Neuron (in vitro differentiated cells): ENCODE measurements around the gene RASGRF2.

Experiments
- H2AFZ ChIP-seq: one replicate; pipeline ENCODE4 v1.6.1; 2013; ENCODE audit warnings: low read depth, mild to moderate bottlenecking, inconsistent platforms, low read length, moderate library complexity
- H3K27me3 ChIP-seq: one replicate; pipeline ENCODE4 v1.6.1; 2013; ENCODE audit warnings: low read length; ENCODE audit not compliant: insufficient read depth
- H3K36me3 ChIP-seq: one replicate; pipeline ENCODE4 v1.6.1; 2013; ENCODE audit warnings: low read length; ENCODE audit not compliant: insufficient read depth
- H3K4me1 ChIP-seq: one replicate; pipeline ENCODE4 v1.6.1; 2013; ENCODE audit warnings: low read length; ENCODE audit not compliant: insufficient read depth
- H3K4me3 ChIP-seq: 2 replicates; pipeline ENCODE4 v1.5.1; 2013; ENCODE audit warnings: mild to moderate bottlenecking, low read length, moderate library complexity
- H3K9me3 ChIP-seq: one replicate; pipeline ENCODE4 v1.6.1; 2013; ENCODE audit warnings: low read length

The RASGRF2 gene

GRCh38 chr5:81132381-81132780 lies 172.2 kb downstream of the RASGRF2 start:
- Histone ChIP-seq H3K4me3 (no peak overlapping the region), H3K36me3 (no peaks in the 10 kb centered on the region), H3K9me3 (no peaks in the 10 kb centered on the region), H2AFZ (no peak overlapping the region), H3K27me3 (peaks cover 2% of the 10 kb centered on the region), H3K4me1 (no peaks in the 10 kb centered on the region)

- no peaks in the 10 kb centered on the region for H3K9me3 ChIP-seq
- H3K36me3 ChIP-seq: no peaks in the 10 kb centered on the region
- H3K27me3 ChIP-seq: peaks cover 2% of the 10 kb centered on the region
- H3K4me3 ChIP-seq: no peak overlapping the region
- no peaks in the 10 kb centered on the region for H3K4me1 ChIP-seq
- H2AFZ ChIP-seq: no peak overlapping the region
These were observed 173.9 kb downstream of the RASGRF2 start for GRCh38 chr5:81134066-81134465.

DNA sequence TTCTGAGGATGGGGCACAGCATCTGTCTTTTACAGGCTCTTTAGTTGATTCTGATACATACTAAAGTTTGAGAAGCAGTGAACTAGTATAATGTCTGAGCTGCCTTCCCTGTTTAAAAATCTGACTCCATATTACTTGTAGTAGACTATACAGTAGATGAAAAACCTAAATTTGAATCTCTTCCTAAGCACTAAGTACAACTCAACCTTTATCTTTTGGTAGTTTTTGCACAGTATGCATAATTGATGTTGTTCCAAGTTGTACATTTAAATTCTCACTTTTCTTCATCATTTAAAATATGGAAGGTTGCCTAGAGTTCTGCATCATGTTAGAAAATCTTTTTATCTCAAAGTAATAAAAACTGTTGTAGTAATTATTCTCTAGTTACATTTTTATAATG lies 174.4 kb downstream of the RASGRF2 start:
- Histone ChIP-seq H3K36me3 (no peaks in the 10 kb centered on the region), H3K9me3 (no peaks in the 10 kb centered on the region), H3K27me3 (peaks cover 2% of the 10 kb centered on the region), H3K4me1 (no peaks in the 10 kb centered on the region), H2AFZ (no peak overlapping the region), H3K4me3 (no peak overlapping the region)

DNA sequence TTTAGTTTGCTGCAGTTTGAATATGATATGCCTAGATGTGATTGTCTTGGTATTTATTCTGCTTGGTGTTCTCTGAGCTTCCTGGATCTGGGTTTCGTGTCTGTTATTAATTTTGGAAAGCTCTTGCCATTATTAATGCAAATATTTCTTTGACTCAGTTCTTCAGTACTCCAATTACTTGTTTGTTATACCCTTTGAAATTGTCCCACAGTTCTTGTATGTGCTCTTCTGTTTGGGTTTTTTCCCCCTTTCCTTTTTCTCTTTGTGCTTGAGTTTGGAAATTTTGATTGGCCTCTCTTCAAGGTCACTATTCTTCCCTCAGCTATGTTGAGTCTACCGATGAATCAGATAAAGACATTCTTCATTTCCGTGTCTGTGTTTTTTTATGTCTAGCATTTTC lies 176.4 kb downstream of the RASGRF2 start:
- Histone ChIP-seq H3K36me3 (no peaks in the 10 kb centered on the region), H3K9me3 (no peaks in the 10 kb centered on the region), H3K27me3 (peaks cover 5% of the 10 kb centered on the region), H2AFZ (no peak overlapping the region), H3K4me1 (no peaks in the 10 kb centered on the region), H3K4me3 (no peak overlapping the region)

DNA sequence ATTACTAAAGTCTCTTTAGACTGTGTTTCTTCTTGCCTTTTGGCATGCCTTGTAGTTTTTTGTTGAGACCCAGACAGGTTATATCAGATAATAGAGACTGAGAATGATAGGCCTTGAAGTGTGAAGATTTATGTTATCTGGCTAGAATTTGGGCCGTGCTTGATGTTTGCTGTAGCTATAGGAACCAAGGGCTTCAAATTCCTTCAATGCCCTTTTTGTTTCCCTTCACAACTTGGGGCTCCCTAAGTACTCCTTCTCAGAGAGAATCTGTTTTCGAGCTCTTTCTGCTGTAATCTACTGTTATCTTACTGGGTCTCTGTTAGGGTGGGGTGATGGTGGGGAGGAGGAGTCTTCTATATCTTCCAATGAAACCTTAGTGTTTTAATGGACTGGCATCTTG lies 177.7 kb downstream of the RASGRF2 start:
- Histone ChIP-seq H3K4me1 (no peaks in the 10 kb centered on the region), H3K4me3 (no peak overlapping the region), H3K9me3 (no peaks in the 10 kb centered on the region), H2AFZ (no peak overlapping the region), H3K36me3 (no peaks in the 10 kb centered on the region), H3K27me3 (peaks cover 2% of the 10 kb centered on the region)

DNA sequence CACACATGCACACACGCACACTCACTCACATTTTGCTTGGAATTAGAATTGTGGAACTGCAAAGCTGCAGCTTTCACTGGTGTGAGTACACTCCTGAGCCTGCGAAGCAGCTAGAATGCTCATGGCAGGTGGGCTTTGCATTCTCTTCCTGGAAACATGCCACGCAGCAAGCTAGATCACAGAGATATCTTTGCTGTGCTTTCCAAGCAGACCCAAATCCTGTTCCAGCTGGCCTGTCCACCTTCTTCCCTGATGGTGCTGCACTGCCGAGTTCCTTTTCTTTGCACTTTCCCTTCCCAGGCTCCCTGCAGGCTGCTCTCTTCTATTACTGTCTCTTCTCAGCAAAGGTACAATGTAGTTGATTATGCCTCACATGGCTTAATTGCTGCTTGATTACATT lies 180.3 kb downstream of the RASGRF2 start:
- no peak overlapping the region for H3K4me3 ChIP-seq
- peaks cover 2% of the 10 kb centered on the region for H3K27me3 ChIP-seq
- H2AFZ ChIP-seq: no peak overlapping the region
- H3K9me3 ChIP-seq: no peaks in the 10 kb centered on the region
- no peaks in the 10 kb centered on the region for H3K36me3 ChIP-seq
- no peaks in the 10 kb centered on the region for H3K4me1 ChIP-seq

GRCh38 chr5:81140943-81141342 lies 180.8 kb downstream of the RASGRF2 start:
- Histone ChIP-seq H3K4me1 (peaks cover 4% of the 10 kb centered on the region), H3K36me3 (no peaks in the 10 kb centered on the region), H2AFZ (no peak overlapping the region), H3K4me3 (no peak overlapping the region), H3K27me3 (peaks cover 2% of the 10 kb centered on the region), H3K9me3 (no peaks in the 10 kb centered on the region)

DNA sequence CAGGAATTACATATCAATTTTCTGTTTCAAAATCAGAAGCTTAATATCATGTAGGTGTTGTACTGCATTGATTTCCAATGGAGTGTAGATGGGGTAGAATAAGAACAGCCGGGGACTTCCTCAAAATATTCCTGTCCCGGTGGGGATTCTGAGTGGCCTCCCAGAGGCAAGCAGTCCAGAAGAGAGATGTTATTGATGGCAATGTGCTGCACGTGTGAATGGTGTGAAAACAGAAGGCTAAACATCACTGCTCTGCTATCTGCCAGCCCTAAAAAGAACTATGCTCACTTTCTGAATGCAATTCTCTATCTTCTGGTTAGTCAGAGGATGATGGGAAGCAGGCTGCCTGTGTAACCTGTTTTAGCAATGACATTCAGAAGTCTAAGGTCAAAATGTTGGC lies 181.9 kb downstream of the RASGRF2 start:
- no peaks in the 10 kb centered on the region for H3K9me3 ChIP-seq
- H3K27me3 ChIP-seq: peaks cover 2% of the 10 kb centered on the region
- peaks cover 15% of the 10 kb centered on the region for H3K4me1 ChIP-seq
- H3K4me3 ChIP-seq: no peak overlapping the region
- H3K36me3 ChIP-seq: no peaks in the 10 kb centered on the region
- no peak overlapping the region for H2AFZ ChIP-seq

DNA sequence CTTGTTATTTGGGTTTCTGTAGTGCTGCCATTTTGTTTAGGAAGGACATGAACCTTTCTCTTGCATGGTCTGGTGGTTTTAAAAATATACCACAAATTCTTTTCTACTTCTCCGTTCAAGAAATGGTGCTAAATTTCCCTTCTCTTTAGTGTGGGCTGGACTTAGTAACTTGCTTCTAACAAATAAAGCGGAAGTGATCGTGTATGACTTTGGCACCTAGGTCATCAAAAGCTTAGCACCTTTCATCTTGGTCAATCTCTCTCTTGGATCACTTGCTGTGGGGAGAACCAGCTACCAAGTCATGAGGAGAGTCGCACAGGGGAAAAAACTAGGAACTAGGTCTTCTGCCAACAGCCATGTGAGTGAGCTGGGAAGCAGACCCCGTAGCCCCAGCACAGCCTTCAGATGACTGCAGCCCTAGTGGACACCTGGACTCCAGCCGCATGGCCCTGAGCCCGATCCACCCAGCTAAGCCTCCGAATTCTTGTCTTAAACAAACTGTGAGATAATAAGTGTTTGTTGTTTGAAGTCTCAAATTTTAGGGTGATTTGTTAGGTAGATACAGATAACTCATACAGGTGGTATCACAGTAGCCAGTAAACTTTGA lies 185.3 kb downstream of the RASGRF2 start:
- Histone ChIP-seq H2AFZ (no peak overlapping the region), H3K4me3 (no peak overlapping the region), H3K27me3 (peaks cover under 1% of the 10 kb centered on the region), H3K4me1 (peaks cover 25% of the 10 kb centered on the region), H3K36me3 (no peaks in the 10 kb centered on the region), H3K9me3 (no peaks in the 10 kb centered on the region)

GRCh38 chr5:81146031-81146430 lies 185.9 kb downstream of the RASGRF2 start:
- H3K9me3 ChIP-seq: no peaks in the 10 kb centered on the region
- H3K4me3 ChIP-seq: no peak overlapping the region
- no peaks in the 10 kb centered on the region for H3K36me3 ChIP-seq
- H3K27me3 ChIP-seq: no peaks in the 10 kb centered on the region
- H3K4me1 ChIP-seq: peaks cover 25% of the 10 kb centered on the region
- H2AFZ ChIP-seq: no peak overlapping the region

GRCh38 chr5:81147011-81147885 lies 187.1 kb downstream of the RASGRF2 start:
- Histone ChIP-seq H3K36me3 (no peaks in the 10 kb centered on the region), H3K9me3 (no peaks in the 10 kb centered on the region), H3K4me1 (peaks cover 25% of the 10 kb centered on the region), H2AFZ (no peak overlapping the region), H3K27me3 (no peaks in the 10 kb centered on the region), H3K4me3 (no peak overlapping the region)

GRCh38 chr5:81147886-81148571 lies 187.9 kb downstream of the RASGRF2 start:
- no peaks in the 10 kb centered on the region for H3K9me3 ChIP-seq
- H3K27me3 ChIP-seq: no peaks in the 10 kb centered on the region
- no peaks in the 10 kb centered on the region for H3K36me3 ChIP-seq
- H2AFZ ChIP-seq: peak overlapping the region; percentile 33
- H3K4me1 ChIP-seq: peaks cover 25% of the 10 kb centered on the region
- no peak overlapping the region for H3K4me3 ChIP-seq

GRCh38 chr5:81151546-81151945 lies 191.4 kb downstream of the RASGRF2 start:
- H3K4me3 ChIP-seq: no peak overlapping the region
- H3K9me3 ChIP-seq: peaks cover 2% of the 10 kb centered on the region
- H3K27me3 ChIP-seq: no peaks in the 10 kb centered on the region
- peaks cover 15% of the 10 kb centered on the region for H3K4me1 ChIP-seq
- no peaks in the 10 kb centered on the region for H3K36me3 ChIP-seq
- no peak overlapping the region for H2AFZ ChIP-seq
